ENCODE measurements around the gene SMIM7. TPM values are rescaled to one million over a fixed set of nuclear protein-coding genes. Genes with fewer than 3 reads are reported as not detected.

The SMIM7 gene
- total RNA-seq, 1 experiment from 2014 or later: 66.4 TPM

DNA sequence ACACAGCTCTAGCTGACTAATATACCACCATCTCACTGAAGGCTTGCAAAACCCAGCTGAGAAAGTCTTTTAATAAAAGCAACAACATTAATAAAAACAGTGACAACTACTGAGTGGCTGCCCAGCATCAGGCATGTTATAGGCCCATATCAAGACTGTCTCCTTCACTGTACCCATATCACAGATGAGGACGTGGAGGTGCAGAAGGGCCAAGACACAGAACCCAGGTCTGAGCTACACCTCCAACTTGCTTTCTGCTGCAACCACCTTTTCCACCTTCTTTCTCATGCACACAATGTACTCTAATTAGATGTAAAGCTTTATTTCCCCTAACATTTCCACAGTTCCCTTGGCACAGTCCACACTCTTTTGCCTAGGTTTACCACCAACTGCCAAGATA lies 21.3 kb downstream of the SMIM7 start:
- Histone ChIP-seq H4K20me1 (ENCODE audit: insufficient read depth) (no peaks in the 10 kb centered on the region), H3K27me3 (ENCODE audit: insufficient read depth, low read length) (no peaks in the 10 kb centered on the region), H3K4me2 (ENCODE audit: low read length) (no peak overlapping the region), H3K4me1 (ENCODE audit: control insufficient read depth in 1 of 2, insufficient read depth in 2 of 2, low read length in 2 of 2) (no peaks in the 10 kb centered on the region), H3K9me3 (ENCODE audit: control insufficient read depth in 1 of 2, insufficient read depth in 1 of 2, low read depth in 1 of 2, low read length in 2 of 2) (no peaks in the 10 kb centered on the region), H3K4me3 (replicated peaks in 1 of 2; ENCODE audit: low read depth in 1 of 2, low read length in 2 of 2) (no peak overlapping the region), H3K27ac (ENCODE audit: low read depth, low read length) (no peak overlapping the region), H2AFZ (ENCODE audit: low read depth, low read length, poor library complexity, severe bottlenecking) (no peak overlapping the region), H3K9ac (ENCODE audit: low read length) (no peak overlapping the region), H3K9me2 (ENCODE audit: insufficient read depth) (no peaks in the 10 kb centered on the region), H3K79me2 (ENCODE audit: insufficient read depth, low read length) (peaks cover 88% of the 10 kb centered on the region), H3K36me3 (ENCODE audit: control insufficient read depth in 1 of 2, insufficient read depth in 2 of 2, low read length in 2 of 2) (peaks cover 19 to 23% of the 10 kb centered on the region in 2 experiments; a peak in 3 of 4 replicates)
- TF ChIP-seq ELF1 (IDR thresholded peaks at IDR 0.05; ENCODE audit: borderline replicate concordance, low read depth) (no peak), SP1 (IDR thresholded peaks at IDR 0.05; ENCODE audit: low read depth) (no peak), POLR2AphosphoS5 (IDR thresholded peaks at IDR 0.05; ENCODE audit: low read depth, low read length) (no peak), JUND (IDR thresholded peaks at IDR 0.05) (no peak), ZFX (IDR thresholded peaks at IDR 0.05) (no peak), CEBPB (IDR thresholded peaks at IDR 0.05; ENCODE audit: low read depth) (no peak), POLR2A (IDR thresholded peaks at IDR 0.05; ENCODE audit: borderline replicate concordance, extremely low read depth, insufficient read depth, insufficient read length) (no peak), FOSL1 (IDR thresholded peaks at IDR 0.05; ENCODE audit: low read depth) (no peak), ZNF274 (IDR thresholded peaks at IDR 0.05; ENCODE audit: low read depth, low read length) (no peak), TCF7L2 (IDR thresholded peaks at IDR 0.05; ENCODE audit: borderline replicate concordance, extremely low read depth, insufficient read depth, insufficient read length) (no peak), YY1 (IDR thresholded peaks at IDR 0.05; ENCODE audit: extremely low read depth, insufficient replicate concordance, low read depth, low read length) (no peak), EZH2phosphoT487 (IDR thresholded peaks at IDR 0.05; ENCODE audit: borderline replicate concordance) (no peak), SIN3A (IDR thresholded peaks at IDR 0.05; ENCODE audit: low read depth) (no peak), SRF (IDR thresholded peaks at IDR 0.05; ENCODE audit: low read depth) (no peak)
- TF ChIP-seq, protein P1, sequence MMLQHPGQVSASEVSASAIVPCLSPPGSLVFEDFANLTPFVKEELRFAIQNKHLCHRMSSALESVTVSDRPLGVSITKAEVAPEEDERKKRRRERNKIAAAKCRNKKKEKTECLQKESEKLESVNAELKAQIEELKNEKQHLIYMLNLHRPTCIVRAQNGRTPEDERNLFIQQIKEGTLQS (IDR thresholded peaks at IDR 0.05): no peak
- TF ChIP-seq, protein P2, sequence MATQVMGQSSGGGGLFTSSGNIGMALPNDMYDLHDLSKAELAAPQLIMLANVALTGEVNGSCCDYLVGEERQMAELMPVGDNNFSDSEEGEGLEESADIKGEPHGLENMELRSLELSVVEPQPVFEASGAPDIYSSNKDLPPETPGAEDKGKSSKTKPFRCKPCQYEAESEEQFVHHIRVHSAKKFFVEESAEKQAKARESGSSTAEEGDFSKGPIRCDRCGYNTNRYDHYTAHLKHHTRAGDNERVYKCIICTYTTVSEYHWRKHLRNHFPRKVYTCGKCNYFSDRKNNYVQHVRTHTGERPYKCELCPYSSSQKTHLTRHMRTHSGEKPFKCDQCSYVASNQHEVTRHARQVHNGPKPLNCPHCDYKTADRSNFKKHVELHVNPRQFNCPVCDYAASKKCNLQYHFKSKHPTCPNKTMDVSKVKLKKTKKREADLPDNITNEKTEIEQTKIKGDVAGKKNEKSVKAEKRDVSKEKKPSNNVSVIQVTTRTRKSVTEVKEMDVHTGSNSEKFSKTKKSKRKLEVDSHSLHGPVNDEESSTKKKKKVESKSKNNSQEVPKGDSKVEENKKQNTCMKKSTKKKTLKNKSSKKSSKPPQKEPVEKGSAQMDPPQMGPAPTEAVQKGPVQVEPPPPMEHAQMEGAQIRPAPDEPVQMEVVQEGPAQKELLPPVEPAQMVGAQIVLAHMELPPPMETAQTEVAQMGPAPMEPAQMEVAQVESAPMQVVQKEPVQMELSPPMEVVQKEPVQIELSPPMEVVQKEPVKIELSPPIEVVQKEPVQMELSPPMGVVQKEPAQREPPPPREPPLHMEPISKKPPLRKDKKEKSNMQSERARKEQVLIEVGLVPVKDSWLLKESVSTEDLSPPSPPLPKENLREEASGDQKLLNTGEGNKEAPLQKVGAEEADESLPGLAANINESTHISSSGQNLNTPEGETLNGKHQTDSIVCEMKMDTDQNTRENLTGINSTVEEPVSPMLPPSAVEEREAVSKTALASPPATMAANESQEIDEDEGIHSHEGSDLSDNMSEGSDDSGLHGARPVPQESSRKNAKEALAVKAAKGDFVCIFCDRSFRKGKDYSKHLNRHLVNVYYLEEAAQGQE (IDR thresholded peaks at IDR 0.05; ENCODE audit: low read depth): no peak
- TF ChIP-seq, protein P3, sequence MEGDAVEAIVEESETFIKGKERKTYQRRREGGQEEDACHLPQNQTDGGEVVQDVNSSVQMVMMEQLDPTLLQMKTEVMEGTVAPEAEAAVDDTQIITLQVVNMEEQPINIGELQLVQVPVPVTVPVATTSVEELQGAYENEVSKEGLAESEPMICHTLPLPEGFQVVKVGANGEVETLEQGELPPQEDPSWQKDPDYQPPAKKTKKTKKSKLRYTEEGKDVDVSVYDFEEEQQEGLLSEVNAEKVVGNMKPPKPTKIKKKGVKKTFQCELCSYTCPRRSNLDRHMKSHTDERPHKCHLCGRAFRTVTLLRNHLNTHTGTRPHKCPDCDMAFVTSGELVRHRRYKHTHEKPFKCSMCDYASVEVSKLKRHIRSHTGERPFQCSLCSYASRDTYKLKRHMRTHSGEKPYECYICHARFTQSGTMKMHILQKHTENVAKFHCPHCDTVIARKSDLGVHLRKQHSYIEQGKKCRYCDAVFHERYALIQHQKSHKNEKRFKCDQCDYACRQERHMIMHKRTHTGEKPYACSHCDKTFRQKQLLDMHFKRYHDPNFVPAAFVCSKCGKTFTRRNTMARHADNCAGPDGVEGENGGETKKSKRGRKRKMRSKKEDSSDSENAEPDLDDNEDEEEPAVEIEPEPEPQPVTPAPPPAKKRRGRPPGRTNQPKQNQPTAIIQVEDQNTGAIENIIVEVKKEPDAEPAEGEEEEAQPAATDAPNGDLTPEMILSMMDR (IDR thresholded peaks at IDR 0.05 in 2 of 3, conservative IDR thresholded peaks at IDR 0.05 in 1 of 3; ENCODE audit: borderline replicate concordance in 1 of 3, insufficient read depth in 1 of 3, low read depth in 2 of 3, low read length in 2 of 3): no peak
- TF ChIP-seq, protein P4, sequence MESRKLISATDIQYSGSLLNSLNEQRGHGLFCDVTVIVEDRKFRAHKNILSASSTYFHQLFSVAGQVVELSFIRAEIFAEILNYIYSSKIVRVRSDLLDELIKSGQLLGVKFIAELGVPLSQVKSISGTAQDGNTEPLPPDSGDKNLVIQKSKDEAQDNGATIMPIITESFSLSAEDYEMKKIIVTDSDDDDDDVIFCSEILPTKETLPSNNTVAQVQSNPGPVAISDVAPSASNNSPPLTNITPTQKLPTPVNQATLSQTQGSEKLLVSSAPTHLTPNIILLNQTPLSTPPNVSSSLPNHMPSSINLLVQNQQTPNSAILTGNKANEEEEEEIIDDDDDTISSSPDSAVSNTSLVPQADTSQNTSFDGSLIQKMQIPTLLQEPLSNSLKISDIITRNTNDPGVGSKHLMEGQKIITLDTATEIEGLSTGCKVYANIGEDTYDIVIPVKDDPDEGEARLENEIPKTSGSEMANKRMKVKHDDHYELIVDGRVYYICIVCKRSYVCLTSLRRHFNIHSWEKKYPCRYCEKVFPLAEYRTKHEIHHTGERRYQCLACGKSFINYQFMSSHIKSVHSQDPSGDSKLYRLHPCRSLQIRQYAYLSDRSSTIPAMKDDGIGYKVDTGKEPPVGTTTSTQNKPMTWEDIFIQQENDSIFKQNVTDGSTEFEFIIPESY (IDR thresholded peaks at IDR 0.05; ENCODE audit: extremely low read depth, insufficient replicate concordance, low read length): no peak
- TF ChIP-seq, protein P5, sequence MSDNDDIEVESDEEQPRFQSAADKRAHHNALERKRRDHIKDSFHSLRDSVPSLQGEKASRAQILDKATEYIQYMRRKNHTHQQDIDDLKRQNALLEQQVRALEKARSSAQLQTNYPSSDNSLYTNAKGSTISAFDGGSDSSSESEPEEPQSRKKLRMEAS (IDR thresholded peaks at IDR 0.05): no peak
- ChIA-PET CTCF (no interaction called here), RAD21 (ENCODE audit: low non-redundant PET in 1 of 2, low total read pairs in 2 of 2, uncharacterized antibody in 2 of 2, unreplicated experiment in 2 of 2) (interaction anchor here in 1 of 2 experiments (0.6 kb wide), 1 partner anchor 59 kb away, joined by 5 read pairs; no protein-coding TSS in a partner anchor), POLR2A (interaction anchor here (0.6 kb wide), 1 partner anchor 770 kb away, joined by 3 read pairs; no protein-coding TSS in a partner anchor)
- DNase-seq (ENCODE audit: low read depth, low spot score) (no peak), ATAC-seq (no peak)
- intact Hi-C loops (cut with micrococcal nuclease): no loop called here
- BruUV-seq (replicated peaks): no TSS peak
